ENCODE results near the gene SAP30BP. TPM values are rescaled to one million over a fixed set of nuclear protein-coding genes. Genes with fewer than 3 reads are reported as not detected.

The SAP30BP gene
- total RNA-seq = 68.8 and 81.1 TPM in 2 replicates

DNA sequence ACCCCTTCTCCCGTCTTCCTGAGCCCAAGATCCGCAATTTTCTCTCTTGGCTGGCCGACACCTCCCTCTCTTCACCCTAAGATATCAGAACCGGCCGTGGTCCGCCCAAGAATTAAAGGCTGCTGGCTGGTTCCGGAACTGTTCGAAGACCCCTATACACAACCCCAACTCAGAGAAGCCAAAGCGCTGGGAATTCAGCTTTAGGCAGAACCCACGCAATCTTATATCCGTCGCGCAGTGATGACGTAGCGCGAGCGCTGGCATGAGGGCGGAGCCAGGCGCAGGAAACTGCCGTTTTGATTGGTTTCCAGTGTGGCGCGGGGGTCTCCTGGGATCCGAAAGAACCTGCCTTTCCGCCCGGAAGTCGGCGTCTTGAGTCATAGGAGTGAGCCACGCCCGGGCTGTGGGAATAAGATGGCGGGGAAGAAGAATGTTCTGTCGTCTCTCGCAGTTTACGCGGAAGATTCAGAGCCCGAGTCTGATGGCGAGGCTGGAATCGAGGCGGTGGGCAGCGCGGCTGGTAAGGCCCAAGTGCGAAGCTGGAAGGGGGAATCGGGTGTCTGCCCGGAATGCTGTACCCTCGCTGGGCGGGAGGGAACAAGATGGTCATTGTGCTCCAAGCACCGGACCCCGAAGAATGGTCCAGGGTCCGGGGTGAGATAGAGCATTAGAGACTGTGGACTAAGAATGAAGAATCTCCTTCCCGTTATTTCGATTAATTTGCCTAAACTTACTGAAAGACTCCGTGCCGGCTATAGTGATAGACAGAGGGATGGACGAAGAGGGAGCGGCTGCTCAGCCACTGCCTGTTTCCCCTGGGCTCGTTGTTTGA, at the start of gene SAP30BP, which contains the start of gene RECQL5:
SAP30BP (plus strand) TSS at position 380 of the 832 bp plus-strand sequence; CDS start at position 415, 35 bp downstream.
RECQL5 (minus strand) TSS at position 196 of the 832 bp plus-strand sequence. CDS start 597 bp downstream, outside the sequence.

DNA sequence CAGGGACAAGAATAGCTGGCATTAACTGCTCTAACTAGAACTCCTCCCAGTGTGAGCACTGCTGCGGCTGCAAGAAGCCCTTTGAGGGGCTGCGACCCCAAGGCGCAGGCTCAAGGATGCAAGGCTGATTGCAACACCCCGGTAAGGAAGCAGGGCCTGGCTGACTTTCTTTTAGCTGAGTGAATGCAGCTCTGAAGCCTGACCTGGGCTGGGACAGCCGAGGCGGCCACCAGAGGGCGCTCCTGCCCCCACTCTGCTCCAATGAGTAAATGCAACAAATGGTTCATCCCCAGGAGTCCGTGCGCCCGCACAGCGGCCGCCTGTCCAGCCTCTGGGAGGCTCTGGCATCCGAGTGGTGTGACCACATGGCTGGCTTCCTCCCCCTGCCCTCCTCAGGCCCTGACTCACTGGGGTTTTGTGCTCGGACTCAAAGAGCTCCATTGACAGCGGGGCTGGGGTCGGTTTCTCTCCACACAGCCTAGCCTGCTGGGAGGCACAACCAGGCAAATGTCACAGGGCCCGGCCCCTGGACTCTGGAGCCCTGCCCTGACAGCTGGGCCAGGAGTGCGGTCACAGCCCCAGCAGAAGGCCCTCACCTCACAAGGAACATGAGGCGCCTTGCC, 34.2 kb upstream of the SAP30BP start, which contains the start of gene SMIM5:
SMIM5 (plus strand) TSS at position 572 of the 623 bp plus-strand sequence. CDS start 6,768 bp downstream, outside the sequence.

DNA sequence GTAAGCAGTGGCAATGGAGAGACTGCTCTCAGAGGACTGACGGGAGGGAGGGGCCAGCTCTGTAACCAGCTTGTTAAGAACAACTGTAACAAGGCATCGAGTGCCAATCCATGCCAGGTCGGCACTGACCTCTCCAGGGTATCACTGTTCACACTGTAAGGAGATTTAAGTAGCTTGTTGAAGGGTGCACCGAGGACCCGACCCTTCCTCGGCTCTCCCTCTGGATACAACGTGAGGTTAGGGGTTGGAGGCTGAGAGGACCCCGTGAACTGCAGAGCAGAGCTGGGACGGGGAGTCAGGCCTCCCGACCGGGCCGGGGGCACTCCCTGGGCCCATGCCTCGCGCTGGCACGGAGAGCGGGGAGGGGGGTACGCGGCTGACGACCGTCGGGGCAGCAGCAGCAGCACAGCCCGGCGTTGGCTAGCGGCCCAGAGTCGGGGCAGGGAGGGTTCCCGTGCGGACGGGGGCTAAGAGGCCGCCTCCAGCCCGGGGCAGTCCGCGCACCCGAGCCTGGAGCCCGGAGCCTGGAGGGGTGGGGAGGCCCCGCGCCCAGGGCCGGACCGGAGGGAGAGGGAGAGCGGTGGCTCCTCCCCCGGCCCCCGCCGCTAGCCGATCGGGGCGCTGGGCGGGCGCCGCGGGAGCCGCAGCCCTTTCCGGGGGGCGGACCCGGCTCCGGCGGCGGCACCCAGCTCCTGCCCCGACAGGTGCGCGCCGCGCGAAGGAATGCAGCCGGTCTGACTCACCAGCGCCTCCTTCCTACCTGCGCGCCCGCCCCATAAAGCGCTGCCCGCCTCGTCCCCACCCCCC, 53.7 kb downstream of the SAP30BP start, which contains the start of gene ITGB4:
ITGB4 (plus strand) TSS at position 804 of the 807 bp plus-strand sequence. CDS start 3,245 bp downstream, outside the sequence.

Other genes with a start within 250 kb of the SAP30BP start
- gene TMEM94, start 210.7 kb upstream of the SAP30BP start, total RNA-seq = 18.1 and 24.7 TPM in 2 replicates
- gene CASKIN2, start 151.8 kb upstream of the SAP30BP start, total RNA-seq = 7.9 and 8.3 TPM in 2 replicates
- gene TSEN54, start 150.8 kb upstream of the SAP30BP start, total RNA-seq = 11.2 and 13.6 TPM in 2 replicates
- gene LLGL2, start 141.6 kb upstream of the SAP30BP start, total RNA-seq = 1.5 and 2.8 TPM in 2 replicates
- 1.5 and 7.2 TPM in 2 replicates for gene MYO15B, start 79.5 kb upstream of the SAP30BP start, total RNA-seq
- not detected in 2 replicates for gene SMIM5, start 33.9 kb upstream of the SAP30BP start, total RNA-seq
- 12.5 and 20.2 TPM in 2 replicates for gene RECQL5, start 184 bp upstream of the SAP30BP start, total RNA-seq
- gene ITGB4, start 54.1 kb downstream of the SAP30BP start, total RNA-seq = 1.1 and 10.0 TPM in 2 replicates
- gene GALK1, start 97.9 kb downstream of the SAP30BP start, total RNA-seq = 83.8 and 87.3 TPM in 2 replicates
- 9.3 and 14.5 TPM in 2 replicates for gene UNK, start 117.5 kb downstream of the SAP30BP start, total RNA-seq
- gene UNC13D, start 177.1 kb downstream of the SAP30BP start, total RNA-seq = 3.4 TPM in 2 replicates
- 15.9 and 17.6 TPM in 2 replicates for gene WBP2, start 188.0 kb downstream of the SAP30BP start, total RNA-seq
- gene TRIM47, start 211.2 kb downstream of the SAP30BP start, total RNA-seq = 33.8 and 34.9 TPM in 2 replicates
- 20.1 and 22.3 TPM in 2 replicates for gene TRIM65, start 229.6 kb downstream of the SAP30BP start, total RNA-seq
- 30.1 and 34.8 TPM in 2 replicates for gene MRPL38, start 237.5 kb downstream of the SAP30BP start, total RNA-seq